HG03097 (cell line): Measurements from ENCODE around the gene PTPRT.
"Not testable (repeated sequence)": the region's sequence is repeated elsewhere in the genome, so short reads cannot be mapped to it uniquely, and the experiment has no call there.

ENCODE experiments used
- ATAC-seq: cut with Tn5 transposase; IDR thresholded peaks from one replicate; pipeline ENCODE4 v1.9.1; 2021; ENCODE audit not compliant: unreplicated experiment, low FRiP score

PTPRT gene

DNA sequence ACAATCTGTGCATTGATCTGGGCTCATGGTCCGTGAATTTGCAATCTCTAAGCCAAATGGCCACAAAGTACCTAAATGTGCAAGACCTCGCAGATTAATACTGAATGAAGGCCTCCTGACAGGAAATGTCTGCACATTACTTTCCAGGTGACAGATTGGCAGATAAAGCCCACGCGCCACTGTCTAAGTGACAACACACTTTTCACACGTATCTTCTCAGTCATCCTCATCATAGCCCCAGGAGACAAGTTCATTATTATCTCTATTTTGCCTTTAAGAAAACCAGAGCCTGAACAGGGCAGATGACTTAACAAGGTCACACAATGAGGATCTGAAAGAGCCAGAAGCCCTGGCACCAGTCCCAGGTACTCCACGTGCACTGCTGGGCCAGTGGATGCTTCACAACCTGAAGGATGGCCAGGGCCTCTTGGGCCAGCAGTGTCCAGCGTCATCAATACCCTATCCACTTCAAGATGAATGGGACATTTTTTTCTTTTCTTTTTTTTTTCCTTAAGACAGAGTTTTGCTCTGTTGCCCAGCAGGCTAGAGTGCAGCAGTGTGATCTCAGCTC is 266.3 kb downstream of the PTPRT start:
- ATAC-seq = no peak

- ATAC-seq = no peak
Measured at GRCh38 chr20:42920776-42921175, 268.9 kb downstream of the PTPRT start.

- no peak for ATAC-seq
Measured at GRCh38 chr20:42919316-42919715, 270.4 kb downstream of the PTPRT start.

DNA sequence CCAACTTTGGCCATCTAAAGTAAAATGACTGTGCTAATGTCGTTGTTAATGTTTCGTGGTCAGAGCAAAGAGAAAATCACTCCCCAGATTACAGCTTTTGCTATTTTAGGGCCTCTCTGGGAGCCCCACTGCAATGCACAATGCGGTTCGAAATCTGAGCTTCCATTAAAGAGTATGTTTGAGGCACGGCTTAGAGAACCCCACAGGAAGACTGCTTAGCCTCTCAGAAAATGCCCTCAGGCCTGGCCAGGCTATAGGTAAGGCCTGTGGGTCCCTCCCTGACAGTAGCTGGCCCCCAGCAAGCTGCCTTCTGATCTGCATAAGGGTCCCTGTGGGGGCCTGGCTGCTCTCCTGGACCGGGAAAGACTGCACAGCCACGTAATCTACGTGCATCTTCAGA is 274.6 kb downstream of the PTPRT start:
- no peak for ATAC-seq

- no peak for ATAC-seq
Measured at GRCh38 chr20:42914302-42914701, 275.4 kb downstream of the PTPRT start.

DNA sequence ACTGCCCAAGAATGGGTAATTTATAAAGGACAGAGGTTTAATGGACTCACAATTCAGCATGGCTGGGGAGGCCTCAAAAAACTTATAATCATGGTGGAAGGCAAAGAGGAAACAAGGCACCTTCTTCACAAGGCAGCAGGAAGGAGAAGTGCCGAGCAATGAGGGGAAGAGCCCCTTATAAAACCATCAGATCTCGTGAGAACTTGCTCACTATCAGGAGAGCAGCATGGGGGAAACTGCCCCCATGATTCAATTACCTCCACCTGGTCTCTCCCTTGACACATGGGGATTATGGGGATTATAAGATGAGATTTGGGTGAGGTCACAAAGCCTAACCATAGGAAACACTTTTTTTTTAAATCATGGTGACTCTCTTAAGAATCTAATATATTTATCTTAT is 278.9 kb downstream of the PTPRT start:
- ATAC-seq = not testable (repeated sequence)

DNA sequence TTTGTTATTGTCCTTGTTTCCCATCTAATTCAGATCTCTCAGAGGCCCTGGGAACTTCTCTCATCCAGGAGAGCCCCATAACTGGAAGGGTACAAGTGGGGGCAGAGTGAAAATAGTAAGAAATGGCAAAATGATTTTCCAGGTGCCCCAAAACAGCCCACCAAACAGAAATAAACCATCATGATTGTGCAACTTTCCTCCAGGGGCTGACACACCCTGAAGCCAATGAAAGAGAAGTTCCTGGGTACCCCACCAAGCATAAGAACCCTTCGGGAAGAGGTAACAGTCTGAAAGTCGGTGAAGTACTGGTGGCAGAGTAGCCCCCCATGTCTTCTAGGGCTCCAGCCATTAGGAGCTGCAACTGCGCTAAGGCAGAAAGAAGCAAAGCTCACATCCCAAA is 282.0 kb downstream of the PTPRT start:
- ATAC-seq = no peak

DNA sequence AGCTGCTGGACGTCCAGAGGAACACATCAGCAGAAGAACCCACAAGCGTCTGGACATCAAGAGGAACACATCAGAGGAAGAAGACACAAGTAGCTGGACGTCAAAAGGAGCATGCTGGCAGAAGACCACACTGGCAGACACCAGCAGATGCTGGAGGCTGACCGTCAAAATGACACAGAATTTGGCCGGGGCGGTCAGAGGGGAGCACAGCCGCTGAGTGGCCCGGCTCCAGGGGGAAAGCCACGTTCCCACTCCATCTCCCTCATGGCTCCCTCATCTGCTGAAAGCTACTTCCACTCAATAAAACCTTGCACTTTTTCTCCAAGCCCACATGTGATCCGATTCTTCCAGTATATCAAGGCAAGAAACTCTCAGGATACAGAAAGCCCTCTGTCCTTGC is 283.6 kb downstream of the PTPRT start:
- ATAC-seq = no peak

DNA sequence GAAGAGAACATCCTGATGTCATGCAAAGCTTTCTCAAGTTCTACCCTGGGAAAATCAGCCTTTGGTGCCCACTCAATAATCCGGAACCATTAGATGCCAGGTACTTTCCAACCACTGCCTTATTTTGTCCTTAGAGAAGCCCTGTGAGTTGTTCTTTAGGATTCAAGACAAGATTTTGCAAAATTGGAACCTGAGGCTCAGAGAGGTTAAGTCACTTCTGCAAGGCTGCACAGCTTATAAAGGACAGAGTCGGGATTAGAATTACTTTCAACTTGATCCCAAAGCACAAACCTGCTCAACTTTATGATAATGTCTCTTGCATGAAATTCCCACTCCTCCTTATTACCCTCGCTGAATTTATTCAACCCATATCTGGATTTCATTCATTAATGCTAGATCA is 287.2 kb downstream of the PTPRT start:
- no peak for ATAC-seq

- ATAC-seq = no peak
Measured at GRCh38 chr20:42901689-42902440, 287.8 kb downstream of the PTPRT start.

GRCh38 chr20:42900764-42901163 is 288.9 kb downstream of the PTPRT start:
- ATAC-seq = not testable (repeated sequence)

DNA sequence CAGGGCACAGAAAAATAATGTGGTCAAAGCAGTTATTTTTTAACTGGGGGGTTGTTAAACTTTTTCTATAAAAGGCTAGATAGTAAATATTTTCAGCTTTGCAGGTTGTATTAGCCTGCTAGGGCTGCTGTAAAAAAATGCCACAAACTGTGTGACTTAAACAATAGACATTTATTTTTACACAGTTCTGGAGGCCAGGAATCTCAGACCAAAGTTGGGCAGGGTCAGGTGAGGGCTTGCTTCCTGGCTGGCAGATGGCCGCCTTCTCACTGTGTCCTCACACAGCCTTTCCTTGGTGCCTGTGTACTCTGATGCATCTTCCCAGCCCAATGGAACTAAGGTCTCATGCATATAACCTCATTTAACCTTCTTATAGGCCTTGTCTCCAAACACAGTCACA is 294.7 kb downstream of the PTPRT start:
- no peak for ATAC-seq

DNA sequence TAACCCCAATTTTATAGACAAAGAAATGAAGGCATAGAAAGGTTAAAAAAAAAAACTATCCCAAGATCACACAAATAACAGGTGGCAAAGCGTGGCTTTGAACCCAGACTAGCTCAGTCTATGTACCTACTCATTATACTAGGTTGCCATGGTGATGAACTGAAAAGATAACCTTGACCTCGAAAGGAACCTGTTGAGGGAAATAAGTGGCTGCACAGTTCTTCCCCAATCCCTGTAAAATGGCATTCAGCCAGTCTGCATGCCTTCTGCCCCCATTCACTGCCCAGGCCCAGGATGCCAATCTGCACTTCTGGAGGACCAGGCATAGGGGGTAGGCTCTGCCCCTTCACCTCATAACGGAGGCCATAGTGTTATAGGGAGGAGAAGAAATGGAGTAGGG is 295.2 kb downstream of the PTPRT start:
- ATAC-seq = no peak

DNA sequence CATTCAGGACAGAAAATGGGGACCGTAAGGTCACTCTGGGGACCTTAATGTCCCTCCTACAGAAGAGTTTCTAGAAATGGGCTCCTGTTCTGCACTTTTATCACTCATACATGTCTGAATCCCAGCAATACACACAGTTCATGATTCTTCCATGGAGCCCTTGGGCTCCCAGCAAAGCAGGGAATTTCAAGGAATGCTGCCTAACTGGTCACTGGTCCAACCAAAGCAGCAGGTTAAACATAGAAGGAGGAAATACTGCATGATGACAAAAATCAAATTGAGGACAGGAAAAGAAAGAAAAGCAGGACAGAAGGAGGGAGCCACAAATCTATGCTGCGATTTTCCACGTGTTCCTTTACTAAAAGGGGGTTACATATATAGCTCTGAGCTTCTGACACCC is 300.2 kb downstream of the PTPRT start:
- no peak for ATAC-seq

DNA sequence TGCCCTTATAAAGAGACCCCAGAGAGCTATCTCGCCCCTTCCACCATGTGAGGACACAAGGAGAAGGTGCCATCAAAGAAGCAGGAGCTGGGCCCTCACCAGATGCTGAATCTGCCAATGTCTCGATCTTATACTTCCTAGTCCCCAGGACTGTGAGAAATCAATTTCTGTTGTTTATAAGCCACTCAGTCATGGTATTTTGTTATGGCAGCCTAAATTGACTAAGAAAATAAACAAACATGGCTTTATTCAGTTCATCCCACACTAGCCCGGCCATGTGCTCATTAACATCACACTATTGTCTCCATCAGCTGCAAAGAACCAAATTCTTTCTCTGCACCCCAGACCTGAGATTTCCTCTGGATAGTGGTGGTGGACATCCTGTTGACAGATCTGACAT is 302.4 kb downstream of the PTPRT start:
- no peak for ATAC-seq

DNA sequence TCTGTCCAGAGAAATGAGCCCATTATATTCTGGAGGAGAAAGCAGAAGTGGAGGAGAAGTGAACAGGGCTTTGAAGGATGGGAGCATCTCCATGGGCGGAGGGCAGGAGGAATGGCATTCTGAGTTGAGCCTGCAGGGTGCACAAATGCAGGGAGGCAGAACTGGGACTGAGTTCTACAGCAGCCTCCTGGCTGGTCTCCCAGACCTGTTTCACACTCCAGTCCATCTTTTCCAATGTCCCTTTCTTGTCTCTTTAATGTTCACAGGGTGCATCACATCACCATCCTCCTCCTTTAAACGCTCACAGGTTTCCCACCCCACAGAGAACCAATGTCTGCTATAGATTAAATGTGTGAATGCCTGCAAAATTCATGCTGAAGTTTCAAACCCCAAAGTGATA is 302.9 kb downstream of the PTPRT start:
- no peak for ATAC-seq

DNA sequence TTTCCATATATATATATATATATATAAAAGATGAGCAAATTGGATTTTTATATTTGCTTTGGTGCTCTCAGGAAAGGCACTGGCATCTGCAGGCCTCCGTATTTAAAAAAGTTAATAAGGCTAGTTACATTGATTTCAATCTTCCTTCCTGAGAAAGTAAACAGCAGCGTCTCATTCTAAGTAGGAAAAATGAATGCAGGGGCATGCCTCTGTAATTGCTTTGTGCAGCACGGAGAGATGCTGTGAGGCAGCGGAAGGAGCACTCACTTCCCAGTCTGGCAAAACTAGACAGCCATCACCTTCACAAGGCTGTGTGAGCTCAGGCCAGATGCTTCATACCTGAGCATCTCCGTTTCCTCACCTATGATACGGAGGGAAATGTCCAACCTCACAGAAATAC is 303.7 kb downstream of the PTPRT start:
- ATAC-seq = no peak

DNA sequence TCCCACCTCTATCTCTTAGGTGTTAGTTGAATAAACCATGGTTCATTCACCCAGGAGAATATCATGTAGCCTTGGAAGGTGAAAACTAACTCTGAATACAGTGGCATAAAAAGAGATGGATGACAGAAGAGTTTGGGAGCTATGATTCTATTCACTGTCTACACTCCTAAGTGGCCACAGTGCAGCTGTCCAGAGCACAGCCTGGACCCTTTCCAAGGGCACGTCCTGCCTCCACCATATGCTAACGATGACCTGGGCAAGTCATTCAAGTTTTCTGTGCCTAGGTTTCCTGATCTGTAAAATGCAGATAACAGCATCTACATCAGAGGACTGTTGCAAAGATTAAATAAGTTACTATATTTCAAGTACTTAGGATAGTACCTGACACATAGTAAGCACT is 314.1 kb downstream of the PTPRT start:
- no peak for ATAC-seq

DNA sequence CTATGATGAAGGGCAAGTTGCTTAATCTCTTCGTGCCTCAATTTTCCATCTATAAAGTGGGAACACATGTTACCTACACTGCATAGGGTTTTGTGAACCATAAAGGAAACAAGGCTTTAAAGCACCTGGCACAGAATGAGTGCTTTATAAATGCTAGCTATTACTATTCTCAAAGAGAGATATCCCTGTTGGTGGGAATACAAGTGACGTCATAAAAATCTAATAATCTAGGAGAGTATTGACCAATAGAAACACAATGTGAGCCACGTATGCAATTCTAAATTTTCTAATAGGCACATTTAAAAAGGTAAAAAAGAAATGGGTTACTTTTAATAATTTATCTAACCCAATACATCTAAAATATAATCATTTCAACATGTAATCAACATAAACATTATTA is 316.4 kb downstream of the PTPRT start:
- ATAC-seq = no peak

DNA sequence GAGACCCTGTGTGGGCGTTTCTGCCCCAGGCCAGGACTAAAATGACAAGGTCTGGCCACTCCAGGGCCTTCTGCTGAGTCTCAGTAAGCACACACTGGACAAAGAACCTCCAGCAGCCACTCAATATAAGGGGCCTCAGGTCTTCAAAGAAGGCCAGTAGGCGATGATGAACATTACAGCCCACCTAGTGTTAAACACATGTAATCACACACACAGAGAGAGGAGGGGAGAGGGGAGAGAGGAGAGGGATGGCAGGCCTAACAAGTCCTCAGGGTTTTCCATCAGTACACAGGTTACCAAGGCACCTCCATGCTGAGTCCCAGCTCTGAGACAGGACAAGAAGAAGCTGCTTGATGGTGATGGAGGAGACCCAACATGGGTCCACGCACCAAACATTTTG is 325.6 kb downstream of the PTPRT start:
- ATAC-seq = no peak

DNA sequence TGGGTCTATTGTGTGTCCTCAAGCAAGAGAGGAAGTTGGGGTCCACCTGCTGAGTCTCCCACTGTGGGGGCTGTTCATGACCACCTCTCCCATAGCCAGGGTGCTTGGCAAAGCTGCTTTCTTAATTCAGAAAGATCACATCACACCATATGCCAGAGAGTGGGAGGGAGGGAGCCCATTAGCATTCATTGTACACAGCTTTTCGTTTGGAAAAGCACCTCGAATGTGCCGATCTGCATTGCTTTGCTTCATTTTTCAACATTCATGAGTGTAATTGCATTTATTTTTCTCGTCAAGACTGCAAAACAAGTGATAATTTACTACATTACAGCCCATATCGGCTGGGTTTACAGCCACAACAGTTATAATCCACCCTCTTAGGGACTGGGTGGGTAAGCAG is 327.3 kb downstream of the PTPRT start:
- no peak for ATAC-seq

DNA sequence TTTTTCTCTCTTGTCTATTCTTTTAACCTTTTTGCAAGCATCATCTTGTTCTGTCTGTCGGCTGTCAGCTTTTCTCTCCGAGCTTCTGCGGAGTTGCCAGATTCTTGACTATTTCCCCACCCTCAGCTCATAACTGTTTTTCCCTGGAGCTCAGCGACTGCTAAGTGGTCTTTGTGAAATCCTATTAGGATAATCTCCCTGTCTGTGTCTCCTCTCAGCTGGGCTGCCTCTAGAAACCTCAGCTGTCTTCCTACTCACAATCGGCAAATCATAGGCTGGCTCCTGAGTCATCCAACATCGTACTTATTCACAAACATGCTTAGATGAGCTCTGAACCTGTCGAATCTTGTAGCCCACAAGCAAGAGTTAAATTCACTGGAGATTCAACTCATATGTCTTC is 332.3 kb downstream of the PTPRT start:
- no peak for ATAC-seq

DNA sequence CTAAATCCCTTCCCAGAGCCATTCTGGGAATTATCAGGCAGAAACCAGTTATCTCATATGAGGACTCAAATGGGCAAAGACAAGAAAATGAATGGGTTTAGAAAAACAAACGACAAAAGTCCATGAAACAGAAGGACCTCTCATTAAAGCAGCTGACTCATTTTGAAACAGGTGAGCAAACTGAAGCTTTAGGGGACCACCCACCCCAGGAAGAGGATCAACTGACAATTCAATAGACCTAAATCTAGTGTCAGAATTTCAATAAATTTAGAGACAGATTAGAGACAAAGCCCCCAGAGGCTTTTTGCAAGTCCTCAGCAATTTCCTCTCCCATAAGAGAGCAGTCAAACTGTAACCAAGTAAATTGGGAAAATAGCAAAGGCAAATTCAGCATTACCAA is 333.8 kb downstream of the PTPRT start:
- no peak for ATAC-seq
